K562 (cell line): ENCODE measurements around the gene SNPH. TPM values are rescaled to one million over a fixed set of nuclear protein-coding genes. Genes with fewer than 3 reads are reported as not detected.

Source experiments
- BRD4 ChIP-seq: fragments of 200-600 bp; sonication (generic); IDR thresholded peaks from 2 replicates; pipeline ENCODE4 v1.6.1; 2017; ENCODE audit warnings: inconsistent platforms
- CBX8 ChIP-seq: fragments of 200-600 bp; sonication (generic); IDR thresholded peaks from 2 replicates; pipeline ENCODE4 v1.6.1; 2012; ENCODE audit warnings: borderline replicate concordance, mixed run types, low read depth, mild to moderate bottlenecking, moderate library complexity, mixed read lengths, low read length, control low read depth, inconsistent platforms; ENCODE audit not compliant: poor library complexity, severe bottlenecking; ENCODE audit errors: extremely low read depth
- CHD2 ChIP-seq: IDR thresholded peaks from 2 replicates; pipeline ENCODE4 v1.6.1; 2011; ENCODE audit warnings: low read depth, low read length
- CREM ChIP-seq: IDR thresholded peaks from 2 replicates; pipeline ENCODE4 v1.6.1; 2014; ENCODE audit warnings: antibody characterized with exemption, low read depth
- ESRRA ChIP-seq: fragments of 450-650 bp; IDR thresholded peaks from 2 replicates; pipeline ENCODE4 v1.6.1; 2014; ENCODE audit warnings: low read depth, mild to moderate bottlenecking, moderate library complexity, borderline replicate concordance
- ETV5 ChIP-seq: sonication (generic); formaldehyde crosslinking; IDR thresholded peaks from 2 replicates; pipeline ENCODE4 v1.4.0; 2020; ENCODE audit warnings: low read depth, mild to moderate bottlenecking, missing genetic modification reagents
- GTF2E2 ChIP-seq: fragments of 200-800 bp; sonication (Bioruptor generic); IDR thresholded peaks from 2 replicates; pipeline ENCODE4 v1.6.1; 2016; ENCODE audit warnings: missing genetic modification characterization, missing compliant biosample characterization
- L3MBTL2 ChIP-seq: fragments of 450-650 bp; IDR thresholded peaks from 2 replicates; pipeline ENCODE4 v1.6.1; 2016; ENCODE audit warnings: mild to moderate bottlenecking, moderate library complexity
- MTF1 ChIP-seq: fragments of 250-450 bp; sonication (Bioruptor Pico); IDR thresholded peaks from 2 replicates; pipeline ENCODE4 v1.9.0; 2021; ENCODE audit warnings: moderate library complexity, mild to moderate bottlenecking, inconsistent platforms, borderline replicate concordance
- NFE2 ChIP-seq: IDR thresholded peaks from 2 replicates; pipeline ENCODE4 v1.6.1; 2014; ENCODE audit warnings: antibody characterized with exemption, low read depth
- NFIX ChIP-seq: fragments of 250-450 bp; sonication (Bioruptor Pico); IDR thresholded peaks from 2 replicates; pipeline ENCODE4 v1.4.0; 2020; ENCODE audit warnings: low read depth, mild to moderate bottlenecking, moderate library complexity
- PHB ChIP-seq: fragments of 250-450 bp; sonication (Bioruptor Pico); IDR thresholded peaks from 2 replicates; pipeline ENCODE4 v1.5.0; 2021
- RBM14 ChIP-seq: fragments of 200-400 bp; formaldehyde crosslinking; IDR thresholded peaks from 2 replicates; pipeline ENCODE4 v1.6.1; 2018; ENCODE audit warnings: low read depth, mild to moderate bottlenecking, low read length, moderate library complexity, borderline replicate concordance; ENCODE audit not compliant: insufficient read depth
- RFX7 ChIP-seq: fragments of 250-450 bp; sonication (Bioruptor Pico); IDR thresholded peaks from 2 replicates; pipeline ENCODE4 v1.5.1; 2021; ENCODE audit warnings: mild to moderate bottlenecking
- STAT5A ChIP-seq: IDR thresholded peaks from 2 replicates; pipeline ENCODE4 v1.6.1; 2012; ENCODE audit warnings: low read length, inconsistent platforms, borderline replicate concordance
- ZNF217 ChIP-seq: sonication (generic); formaldehyde crosslinking; IDR thresholded peaks from 2 replicates; pipeline ENCODE4 v1.8.0; 2022; ENCODE audit warnings: mild to moderate bottlenecking, missing genetic modification reagents
- ZNF586 ChIP-seq: fragments of 450-650 bp; formaldehyde crosslinking; conservative IDR thresholded peaks from 2 replicates; pipeline ENCODE4 v1.4.0; 2020; ENCODE audit warnings: mild to moderate bottlenecking, moderate library complexity
- polyA plus RNA-seq, 8 experiments: library from polyadenylated mRNA; depleted of rRNA in 4 of 8; stranded (reverse) in 5 of 8; unstranded in 3 of 8; fragments of >200 nt; fragmentation: Nextera tagmentation in 2 of 8; fragmentation: Illumina TruSeq in 1 of 8; extraction: Ambion mirVana in 2 of 8; extraction: Trizol in 1 of 8; gene quantifications; 2 replicates each; pipeline versions ENCODE4 v1.2.1 to v1.2.3, GENCODE V29; 2011 to 2014; ENCODE audit warnings: inconsistent platforms in 1 of 8, missing spikeins in 1 of 8
- total RNA-seq, 7 experiments: library from RNA; depleted of rRNA in 6 of 7; stranded (reverse); fragments of >200 nt in 6 of 7; fragmentation: Illumina TruSeq in 2 of 7; extraction: Trizol in 2 of 7; gene quantifications; 2 replicates each; pipeline versions ENCODE4 v1.2.1 to v1.2.3, GENCODE V29; 2011 to 2021; ENCODE audit warnings: low replicate concordance in 1 of 7
- TF ChIP-seq, protein P1 (sequence below): fragments of 250-450 bp; sonication (Bioruptor Pico); IDR thresholded peaks from 2 replicates; pipeline ENCODE4 v1.8.0; 2022; ENCODE audit warnings: moderate library complexity, mild to moderate bottlenecking, inconsistent platforms
- TF ChIP-seq, protein P2 (sequence below): fragments of 450-650 bp; formaldehyde crosslinking; IDR thresholded peaks from 2 replicates; pipeline ENCODE4 v1.4.0; 2022; ENCODE audit warnings: missing genetic modification characterization
- TF ChIP-seq, protein P3 (sequence below): fragments of 450-650 bp; formaldehyde crosslinking; IDR thresholded peaks from 2 replicates; pipeline ENCODE4 v1.4.0; 2020; ENCODE audit warnings: mild to moderate bottlenecking, mixed read lengths
- TF ChIP-seq, protein P4 (sequence below): fragments of 250-450 bp; sonication (Bioruptor Pico); IDR thresholded peaks from 2 replicates; pipeline ENCODE4 v1.8.0; 2021; ENCODE audit warnings: borderline replicate concordance, mild to moderate bottlenecking, moderate library complexity; ENCODE audit not compliant: poor library complexity, severe bottlenecking
- TF ChIP-seq, protein P5 (sequence below): sonication (generic); formaldehyde crosslinking; IDR thresholded peaks from 2 replicates; pipeline ENCODE4 v1.8.1; 2023; ENCODE audit warnings: mild to moderate bottlenecking, missing genetic modification reagents
- TF ChIP-seq, protein P6 (sequence below), 2 experiments: fragments of 450-650 bp in 1 of 2; sonication (generic) in 1 of 2; formaldehyde crosslinking; conservative IDR thresholded peaks; 2 replicates each; pipeline versions ENCODE4 v1.4.0 to v1.8.1; 2020 to 2022; ENCODE audit warnings: mild to moderate bottlenecking in 1 of 2, missing genetic modification reagents in 1 of 2

Gene SNPH
- total and polyA plus RNA-seq, 9 of the 15 experiments (the other 6 are each of a cell fraction or from before 2014, with no cell fraction given) = 0.03 to 4.2 (median 1.4) TPM

DNA sequence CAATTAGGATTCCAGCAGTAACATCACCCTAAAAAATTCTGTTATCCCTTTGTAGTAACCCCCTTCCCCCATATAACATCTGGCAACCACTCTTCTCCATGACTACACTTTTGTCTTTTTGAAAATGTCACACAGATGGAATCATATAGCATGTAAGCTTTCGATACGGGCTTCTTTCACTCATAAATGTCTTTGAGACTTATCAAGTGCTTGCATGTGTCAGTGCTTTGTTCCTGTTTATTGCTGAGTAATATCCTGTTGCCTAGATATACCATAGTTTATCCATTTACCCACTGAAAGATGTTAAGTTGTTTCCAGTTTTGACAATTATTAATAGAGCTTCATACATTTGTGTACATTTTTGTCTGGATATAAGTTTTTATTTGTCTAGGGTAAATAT is 10.4 kb upstream of the SNPH start (continued):
- TF ChIP-seq, protein P1, sequence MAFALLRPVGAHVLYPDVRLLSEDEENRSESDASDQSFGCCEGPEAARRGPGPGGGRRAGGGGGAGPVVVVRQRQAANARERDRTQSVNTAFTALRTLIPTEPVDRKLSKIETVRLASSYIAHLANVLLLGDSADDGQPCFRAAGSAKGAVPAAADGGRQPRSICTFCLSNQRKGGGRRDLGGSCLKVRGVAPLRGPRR = no peak
- TF ChIP-seq ZNF217 (no peak), MTF1 (CRISPR knock-in tag) (no peak), ETV5 (CRISPR knock-in tag) (peak; percentile 66; the same call in 1 of the 2 replicates), ZNF586 (CRISPR knock-in tag) (no peak), CREM (no peak; the same call in 1 of the 2 replicates), GTF2E2 (no peak), RFX7 (CRISPR knock-in tag) (no peak), PHB (CRISPR knock-in tag) (no peak), BRD4 (no peak), CHD2 (no peak), CBX8 (no peak), RBM14 (no peak), NFE2 (peak; percentile 86), L3MBTL2 (no peak), STAT5A (peak; percentile 63), ESRRA (no peak), NFIX (CRISPR knock-in tag) (no peak)
- TF ChIP-seq, protein P2, sequence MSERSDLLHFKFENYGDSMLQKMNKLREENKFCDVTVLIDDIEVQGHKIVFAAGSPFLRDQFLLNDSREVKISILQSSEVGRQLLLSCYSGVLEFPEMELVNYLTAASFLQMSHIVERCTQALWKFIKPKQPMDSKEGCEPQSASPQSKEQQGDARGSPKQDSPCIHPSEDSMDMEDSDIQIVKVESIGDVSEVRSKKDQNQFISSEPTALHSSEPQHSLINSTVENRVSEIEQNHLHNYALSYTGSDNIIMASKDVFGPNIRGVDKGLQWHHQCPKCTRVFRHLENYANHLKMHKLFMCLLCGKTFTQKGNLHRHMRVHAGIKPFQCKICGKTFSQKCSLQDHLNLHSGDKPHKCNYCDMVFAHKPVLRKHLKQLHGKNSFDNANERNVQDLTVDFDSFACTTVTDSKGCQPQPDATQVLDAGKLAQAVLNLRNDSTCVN = no peak
- TF ChIP-seq, protein P3, sequence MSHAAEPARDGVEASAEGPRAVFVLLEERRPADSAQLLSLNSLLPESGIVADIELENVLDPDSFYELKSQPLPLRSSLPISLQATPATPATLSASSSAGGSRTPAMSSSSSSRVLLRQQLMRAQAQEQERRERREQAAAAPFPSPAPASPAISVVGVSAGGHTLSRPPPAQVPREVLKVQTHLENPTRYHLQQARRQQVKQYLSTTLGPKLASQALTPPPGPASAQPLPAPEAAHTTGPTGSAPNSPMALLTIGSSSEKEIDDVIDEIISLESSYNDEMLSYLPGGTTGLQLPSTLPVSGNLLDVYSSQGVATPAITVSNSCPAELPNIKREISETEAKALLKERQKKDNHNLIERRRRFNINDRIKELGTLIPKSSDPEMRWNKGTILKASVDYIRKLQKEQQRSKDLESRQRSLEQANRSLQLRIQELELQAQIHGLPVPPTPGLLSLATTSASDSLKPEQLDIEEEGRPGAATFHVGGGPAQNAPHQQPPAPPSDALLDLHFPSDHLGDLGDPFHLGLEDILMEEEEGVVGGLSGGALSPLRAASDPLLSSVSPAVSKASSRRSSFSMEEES (CRISPR knock-in tag) = no peak
- TF ChIP-seq, protein P4, sequence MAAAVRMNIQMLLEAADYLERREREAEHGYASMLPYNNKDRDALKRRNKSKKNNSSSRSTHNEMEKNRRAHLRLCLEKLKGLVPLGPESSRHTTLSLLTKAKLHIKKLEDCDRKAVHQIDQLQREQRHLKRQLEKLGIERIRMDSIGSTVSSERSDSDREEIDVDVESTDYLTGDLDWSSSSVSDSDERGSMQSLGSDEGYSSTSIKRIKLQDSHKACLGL (CRISPR knock-in tag) = no peak
- TF ChIP-seq, protein P5, sequence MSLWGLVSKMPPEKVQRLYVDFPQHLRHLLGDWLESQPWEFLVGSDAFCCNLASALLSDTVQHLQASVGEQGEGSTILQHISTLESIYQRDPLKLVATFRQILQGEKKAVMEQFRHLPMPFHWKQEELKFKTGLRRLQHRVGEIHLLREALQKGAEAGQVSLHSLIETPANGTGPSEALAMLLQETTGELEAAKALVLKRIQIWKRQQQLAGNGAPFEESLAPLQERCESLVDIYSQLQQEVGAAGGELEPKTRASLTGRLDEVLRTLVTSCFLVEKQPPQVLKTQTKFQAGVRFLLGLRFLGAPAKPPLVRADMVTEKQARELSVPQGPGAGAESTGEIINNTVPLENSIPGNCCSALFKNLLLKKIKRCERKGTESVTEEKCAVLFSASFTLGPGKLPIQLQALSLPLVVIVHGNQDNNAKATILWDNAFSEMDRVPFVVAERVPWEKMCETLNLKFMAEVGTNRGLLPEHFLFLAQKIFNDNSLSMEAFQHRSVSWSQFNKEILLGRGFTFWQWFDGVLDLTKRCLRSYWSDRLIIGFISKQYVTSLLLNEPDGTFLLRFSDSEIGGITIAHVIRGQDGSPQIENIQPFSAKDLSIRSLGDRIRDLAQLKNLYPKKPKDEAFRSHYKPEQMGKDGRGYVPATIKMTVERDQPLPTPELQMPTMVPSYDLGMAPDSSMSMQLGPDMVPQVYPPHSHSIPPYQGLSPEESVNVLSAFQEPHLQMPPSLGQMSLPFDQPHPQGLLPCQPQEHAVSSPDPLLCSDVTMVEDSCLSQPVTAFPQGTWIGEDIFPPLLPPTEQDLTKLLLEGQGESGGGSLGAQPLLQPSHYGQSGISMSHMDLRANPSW (CRISPR knock-in tag) = no peak
- TF ChIP-seq, protein P6, sequence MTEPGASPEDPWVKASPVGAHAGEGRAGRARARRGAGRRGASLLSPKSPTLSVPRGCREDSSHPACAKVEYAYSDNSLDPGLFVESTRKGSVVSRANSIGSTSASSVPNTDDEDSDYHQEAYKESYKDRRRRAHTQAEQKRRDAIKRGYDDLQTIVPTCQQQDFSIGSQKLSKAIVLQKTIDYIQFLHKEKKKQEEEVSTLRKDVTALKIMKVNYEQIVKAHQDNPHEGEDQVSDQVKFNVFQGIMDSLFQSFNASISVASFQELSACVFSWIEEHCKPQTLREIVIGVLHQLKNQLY (CRISPR knock-in tag; conservative IDR thresholded peaks at IDR 0.05) = no peak
